BJ (cell line): ENCODE results near the gene KCNJ1. TPM values are rescaled to one million over a fixed set of nuclear protein-coding genes. Genes with fewer than 3 reads are reported as not detected.

ENCODE experiments used
- CTCF ChIA-PET: fragments of 350-600 bp; formaldehyde crosslinking; extraction: SDS; loops from one replicate; lab custom pipeline; 2021; ENCODE audit warnings: antibody characterized with exemption, inconsistent platforms; lab: Yijun Ruan, JAX
- POLR2A ChIA-PET: fragments of 300-600 bp; sonication (Branson Sonifier 250); formaldehyde crosslinking; extraction: SDS; loops from one replicate; lab custom pipeline; 2021; ENCODE audit warnings: antibody characterized with exemption; lab: Charles Lee
- DNase-seq: peaks from one replicate; pipeline ENCODE4 v3.0.0-alpha.2; 2011; ENCODE audit warnings: low read depth
- H3K27me3 ChIP-seq: 2 replicates; pipeline ENCODE4 v1.6.0; 2011; ENCODE audit warnings: low read length; ENCODE audit not compliant: control insufficient read depth, insufficient read depth
- H3K36me3 ChIP-seq: 2 replicates; pipeline ENCODE4 v1.5.1; 2011; ENCODE audit warnings: low read length; ENCODE audit not compliant: control insufficient read depth, insufficient read depth
- H3K4me3 ChIP-seq: 2 replicates; pipeline ENCODE4 v1.5.1; 2011; ENCODE audit warnings: low read depth, mild to moderate bottlenecking, control low read depth, low read length
- polyA plus RNA-seq: library from polyadenylated mRNA; depleted of rRNA; stranded (reverse); fragments of >200 nt; gene quantifications from 2 replicates; pipeline ENCODE4 v1.2.3, GENCODE V29; 2011
- TF ChIP-seq, protein P1 (sequence below): IDR thresholded peaks from 2 replicates; pipeline ENCODE4 v1.5.1; 2011; ENCODE audit warnings: low read depth, mild to moderate bottlenecking, control low read depth, inconsistent platforms, low read length, moderate library complexity; ENCODE audit not compliant: insufficient read depth

KCNJ1 gene
- polyA plus RNA-seq, 1 experiment, result not detected

DNA sequence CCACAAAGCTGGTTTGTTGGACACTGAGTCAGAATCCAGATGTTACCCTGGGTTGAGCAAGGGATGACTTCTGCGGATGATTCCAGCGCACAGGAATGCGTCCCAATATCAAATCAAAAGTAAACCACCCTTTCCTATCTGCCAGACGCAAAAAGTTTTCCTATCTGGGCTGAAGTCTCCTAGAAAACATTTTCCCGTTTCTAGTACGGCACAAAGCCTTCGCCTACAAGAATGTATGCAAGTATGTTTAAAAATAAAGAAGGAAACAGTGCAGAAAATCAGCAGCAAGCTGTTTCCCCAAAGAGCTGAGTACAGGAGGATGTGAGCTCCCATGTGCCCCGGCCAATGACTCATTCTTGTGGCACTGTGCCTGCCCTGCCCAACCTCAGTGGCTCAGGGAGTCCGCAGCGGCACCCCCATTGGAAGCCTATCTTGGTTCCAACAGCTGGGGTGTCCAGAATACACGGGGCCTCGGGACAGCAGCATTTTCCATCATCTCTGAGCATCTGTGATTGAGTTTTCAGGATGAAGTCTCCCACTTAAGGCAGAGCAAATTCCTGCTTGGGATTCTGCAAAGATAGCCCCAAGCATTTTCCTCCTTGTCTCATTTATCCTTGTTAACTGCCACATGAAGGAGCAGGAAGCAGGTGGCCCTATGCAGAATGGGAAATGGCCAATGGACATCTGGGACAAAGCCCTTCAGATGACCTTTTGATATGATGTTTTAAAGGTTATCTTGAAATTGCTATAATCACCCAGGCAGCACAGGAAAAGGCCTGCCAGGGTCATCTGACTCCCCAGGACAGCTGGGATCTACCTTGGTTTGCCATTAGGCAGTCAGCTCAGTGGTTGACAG, 41.5 kb upstream of the KCNJ1 start:
- Histone ChIP-seq H3K27me3 (peaks cover 3% of the 10 kb centered on the region), H3K36me3 (no peaks in the 10 kb centered on the region), H3K4me3 (no peak overlapping the region)
- peak; percentile 14 for DNase-seq
- ChIA-PET POLR2A (interaction anchor here (0.7 kb wide), 1 partner anchor 18 kb away, joined by 4 read pairs; no protein-coding TSS in a partner anchor), CTCF (interaction anchor here (0.8 to 6.5 kb wide), 4 partner anchors 10 to 34 kb away, joined by 3 to 48 read pairs (median 8); no protein-coding TSS in a partner anchor)
- TF ChIP-seq, protein P1, sequence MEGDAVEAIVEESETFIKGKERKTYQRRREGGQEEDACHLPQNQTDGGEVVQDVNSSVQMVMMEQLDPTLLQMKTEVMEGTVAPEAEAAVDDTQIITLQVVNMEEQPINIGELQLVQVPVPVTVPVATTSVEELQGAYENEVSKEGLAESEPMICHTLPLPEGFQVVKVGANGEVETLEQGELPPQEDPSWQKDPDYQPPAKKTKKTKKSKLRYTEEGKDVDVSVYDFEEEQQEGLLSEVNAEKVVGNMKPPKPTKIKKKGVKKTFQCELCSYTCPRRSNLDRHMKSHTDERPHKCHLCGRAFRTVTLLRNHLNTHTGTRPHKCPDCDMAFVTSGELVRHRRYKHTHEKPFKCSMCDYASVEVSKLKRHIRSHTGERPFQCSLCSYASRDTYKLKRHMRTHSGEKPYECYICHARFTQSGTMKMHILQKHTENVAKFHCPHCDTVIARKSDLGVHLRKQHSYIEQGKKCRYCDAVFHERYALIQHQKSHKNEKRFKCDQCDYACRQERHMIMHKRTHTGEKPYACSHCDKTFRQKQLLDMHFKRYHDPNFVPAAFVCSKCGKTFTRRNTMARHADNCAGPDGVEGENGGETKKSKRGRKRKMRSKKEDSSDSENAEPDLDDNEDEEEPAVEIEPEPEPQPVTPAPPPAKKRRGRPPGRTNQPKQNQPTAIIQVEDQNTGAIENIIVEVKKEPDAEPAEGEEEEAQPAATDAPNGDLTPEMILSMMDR, result no peak

DNA sequence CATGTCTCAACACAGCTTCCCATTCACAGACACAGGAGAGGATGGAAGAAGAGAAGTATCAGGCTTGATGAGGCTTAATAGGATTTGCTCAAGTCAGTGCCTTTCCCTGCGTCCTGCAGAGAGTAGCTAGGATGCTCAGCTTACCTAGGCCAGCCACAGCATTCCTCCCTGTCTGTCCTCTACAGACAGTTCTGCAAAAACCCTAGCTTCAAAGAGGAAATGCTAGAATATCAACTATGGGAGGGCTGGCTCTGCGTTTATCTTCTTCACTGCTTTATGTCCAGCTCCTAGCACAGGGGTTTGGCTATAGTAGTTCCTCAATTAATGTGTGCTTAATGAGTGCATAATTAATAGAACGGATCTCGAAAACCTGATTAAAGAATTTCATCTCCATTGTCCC, 40.5 kb upstream of the KCNJ1 start:
- ChIA-PET CTCF (interaction anchor here (1.2 to 6.5 kb wide), 5 partner anchors 11 to 36 kb away, joined by 3 to 48 read pairs (median 14); partner anchors contain the start of gene KCNJ5), POLR2A (no interaction called here)
- Histone ChIP-seq H3K4me3 (no peak overlapping the region), H3K36me3 (no peaks in the 10 kb centered on the region), H3K27me3 (0 out of 2 replicates have a peak, but pooled peaks cover 2% of the 10 kb centered on the region)
- TF ChIP-seq, protein P1, result no peak
- DNase-seq, result no peak

DNA sequence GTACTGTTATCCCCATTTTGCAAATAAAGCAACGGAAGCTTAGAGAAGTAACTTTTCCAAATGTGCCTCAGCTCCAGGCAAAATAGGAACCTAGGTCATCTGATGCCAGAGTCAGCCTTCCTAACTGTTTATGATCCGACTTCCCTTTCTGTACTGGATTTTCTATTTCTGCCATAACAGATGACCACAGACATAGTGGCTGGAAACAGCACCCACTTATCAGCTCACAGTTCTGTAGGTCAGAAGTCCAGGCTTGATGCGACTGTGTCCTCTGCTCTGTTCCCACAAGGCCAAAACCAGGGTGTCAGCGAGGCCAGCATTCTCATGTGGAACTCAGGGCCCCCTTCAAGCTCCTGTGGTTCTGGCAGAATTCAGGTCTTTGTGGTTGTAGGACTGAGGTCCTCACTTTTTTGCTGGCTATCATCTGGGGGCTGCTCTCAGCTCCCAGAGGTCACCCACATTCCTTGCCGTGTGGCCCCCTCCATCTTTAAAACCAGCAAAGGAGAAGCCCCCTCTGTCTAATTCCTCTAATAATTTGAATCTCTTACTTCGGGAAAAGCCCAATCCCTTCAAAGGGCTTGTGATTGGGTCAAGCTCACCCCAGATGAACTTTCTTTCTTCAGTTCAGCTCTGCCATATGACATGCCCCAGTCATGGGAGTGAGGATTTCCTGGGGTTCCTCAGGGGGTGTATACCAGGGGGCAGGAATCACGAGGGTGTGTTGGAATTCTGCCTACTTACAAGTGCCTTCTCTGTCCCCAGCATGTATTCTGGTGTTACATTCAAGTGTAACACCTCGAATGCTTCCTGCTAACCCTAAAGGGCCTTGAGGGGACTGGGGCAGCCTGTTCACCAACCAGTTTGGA, 39.3 kb upstream of the KCNJ1 start:
- ChIA-PET POLR2A (no interaction called here), CTCF (interaction anchor here (0.9 to 6.5 kb wide), 9 partner anchors 12 to 749 kb away, joined by 3 to 48 read pairs (median 4); partner anchors contain the start of gene KCNJ5)

DNA sequence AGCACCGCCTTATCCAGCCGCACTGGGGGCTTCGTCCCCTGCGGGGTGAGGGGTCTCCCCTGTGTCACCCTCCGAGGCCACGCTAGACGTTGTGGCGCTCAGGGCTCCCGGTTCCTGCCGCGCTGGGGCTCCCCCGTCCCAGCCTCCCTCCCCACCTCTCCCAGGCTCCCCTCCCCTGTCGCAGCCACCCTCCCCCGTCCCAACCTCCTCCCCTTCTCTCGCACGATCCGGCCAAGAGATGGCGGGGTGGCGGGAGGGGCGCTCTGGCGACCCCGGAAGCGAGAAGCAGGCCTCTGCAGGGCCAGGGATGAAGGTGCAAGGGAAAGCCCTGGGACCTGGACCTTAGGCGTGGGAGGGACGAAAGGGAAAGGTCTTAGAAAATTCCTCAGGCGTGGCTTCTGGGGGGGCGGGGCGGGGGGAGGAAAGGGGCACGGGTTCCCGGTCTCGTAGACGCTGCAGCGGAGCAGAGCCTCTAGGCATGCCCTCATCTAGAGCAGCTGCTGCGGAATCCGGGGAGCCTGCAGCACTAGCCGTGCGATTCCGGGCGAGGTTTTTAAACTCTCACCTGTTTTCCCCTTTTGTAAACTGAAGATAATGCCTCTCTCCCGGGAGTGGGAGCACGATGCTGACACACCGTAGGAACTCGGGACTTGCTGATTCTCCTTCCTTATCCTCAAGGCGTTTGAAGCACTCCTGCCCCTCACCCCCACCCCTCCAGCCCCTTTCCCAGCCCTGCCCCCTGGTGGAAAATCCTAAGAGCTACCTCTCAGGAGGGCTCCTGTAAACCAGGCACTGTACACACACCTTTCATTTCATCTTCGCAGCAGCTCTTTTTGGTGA, 38.5 kb upstream of the KCNJ1 start:
- ChIA-PET POLR2A (interaction anchor here (0.7 kb wide), 1 partner anchor 34 kb away, joined by 10 read pairs; no protein-coding TSS in a partner anchor), CTCF (interaction anchor here (0.9 to 6.5 kb wide), 9 partner anchors 13 to 748 kb away, joined by 3 to 48 read pairs (median 9); partner anchors contain the start of gene KCNJ5)
- Histone ChIP-seq H3K27me3 (0 out of 2 replicates have a peak, but pooled peaks cover 2% of the 10 kb centered on the region), H3K4me3 (peak overlapping the region; percentile 51), H3K36me3 (no peaks in the 10 kb centered on the region)
- TF ChIP-seq, protein P1, result peak; percentile 66
- no peak for DNase-seq

More for the DNA sequence above, 39.3 kb upstream of the KCNJ1 start:
- H3K27me3 ChIP-seq, result 0 out of 2 replicates have a peak, but pooled peaks cover 2% of the 10 kb centered on the region
- TF ChIP-seq, protein P1, result no peak
- H3K4me3 ChIP-seq, result no peak overlapping the region
- H3K36me3 ChIP-seq, result no peaks in the 10 kb centered on the region
- DNase-seq, result no peak
